K562 (cell line): Measurements from ENCODE around the gene RXFP1. TPM values are rescaled to one million over a fixed set of nuclear protein-coding genes. Genes with fewer than 3 reads are reported as not detected.

ENCODE experiments used
- ATAC-seq: fragments of 200-7000 bp; cut with Tn5 transposase; 3 replicates; pipeline ENCODE4 v1.9.1; 2020; ENCODE audit warnings: moderate library complexity
- BruUV-seq: library from RNA; stranded (reverse); fragments of 400-500 nt; replicated peaks from 2 replicates; lab custom pipeline; 2021; lab: Mats Ljungman, UMichigan
- CTCF ChIA-PET: fragments of 300-600 bp; formaldehyde crosslinking; extraction: SDS; loops from one replicate; lab custom pipeline; 2021; ENCODE audit warnings: low intra/inter-chr PET ratio; lab: Yijun Ruan, JAX
- POLR2A ChIA-PET: fragments of 300-600, 350-650 bp; sonication (Branson Sonifier 250); formaldehyde crosslinking; extraction: SDS; loops from one replicate; lab custom pipeline; 2021; ENCODE audit warnings: antibody characterized with exemption, inconsistent platforms; lab: Yijun Ruan, JAX
- DNase-seq, 4 experiments: peaks; one replicate each; pipeline versions ENCODE4 v3.0.0 to v3.0.0-alpha.2; 2011 to 2018; ENCODE audit warnings: low spot score in 3 of 4, mixed read lengths in 3 of 4; ENCODE audit errors: extremely low read depth in 1 of 4
- FAIRE-seq: peaks from 2 replicates; lab custom pipeline; 2011; peaks lifted over from hg19 to GRCh38; lab: Jason Lieb, UNC
- H2AFZ ChIP-seq: 2 replicates; pipeline ENCODE4 v1.6.0; 2011; ENCODE audit warnings: low read depth, low read length, control low read depth, inconsistent platforms
- H3K27ac ChIP-seq: fragments of 200-600 bp; 3 replicates; pipeline ENCODE4 v1.8.0; 2011; ENCODE audit warnings: low read depth, mild to moderate bottlenecking, control low read depth, inconsistent platforms, low read length, moderate library complexity, mixed read lengths; ENCODE audit errors: extremely low read depth
- H3K27me3 ChIP-seq, 2 experiments: fragments of 300-600 bp in 1 of 2; 2 replicates in 1 of 2; 3 replicates in 1 of 2; pipeline versions ENCODE4 v1.6.0 to v1.8.0; 2011; ENCODE audit warnings: inconsistent platforms in 2 of 2, low read length in 2 of 2, mild to moderate bottlenecking in 1 of 2, mixed read lengths in 1 of 2, moderate library complexity in 1 of 2; ENCODE audit not compliant: control insufficient read depth in 2 of 2, insufficient read depth in 2 of 2
- H3K36me3 ChIP-seq: fragments of 300-600 bp; 3 replicates; pipeline ENCODE4 v1.8.0; 2011; ENCODE audit warnings: mild to moderate bottlenecking, low read length, inconsistent platforms; ENCODE audit not compliant: control insufficient read depth, insufficient read depth
- H3K4me1 ChIP-seq, 2 experiments: fragments of 200-600 bp in 1 of 2; replicated peaks in 1 of 2; 2 replicates in 1 of 2; 3 replicates in 1 of 2; pipeline versions ENCODE4 v1.5.1 to v1.8.0; 2011; ENCODE audit warnings: inconsistent platforms in 2 of 2, low read length in 2 of 2, mild to moderate bottlenecking in 1 of 2, mixed read lengths in 1 of 2, moderate library complexity in 1 of 2; ENCODE audit not compliant: control insufficient read depth in 2 of 2, insufficient read depth in 2 of 2
- H3K4me2 ChIP-seq: 2 replicates; pipeline ENCODE4 v1.6.1; 2011; ENCODE audit warnings: low read length, control low read depth, inconsistent platforms, mixed read lengths; ENCODE audit not compliant: insufficient read depth
- H3K4me3 ChIP-seq: fragments of 200-600 bp; sonication (generic), shearing (Covaris generic); 2 replicates; pipeline ENCODE4 v1.5.1; 2016; ENCODE audit warnings: control low read depth, inconsistent platforms
- H3K79me2 ChIP-seq: fragments of 200-600 bp; 3 replicates; pipeline ENCODE4 v1.8.0; 2011; ENCODE audit warnings: low read length, inconsistent platforms; ENCODE audit not compliant: control insufficient read depth, insufficient read depth
- H3K9ac ChIP-seq, 2 experiments: 2 replicates each; pipeline versions ENCODE4 v1.6.0 to v1.6.1; 2011; ENCODE audit warnings: low read depth in 2 of 2, low read length in 2 of 2, control low read depth in 1 of 2, inconsistent platforms in 1 of 2, mild to moderate bottlenecking in 1 of 2, mixed read lengths in 1 of 2; ENCODE audit not compliant: insufficient read depth in 1 of 2
- H3K9me1 ChIP-seq: one replicate; pipeline ENCODE4 v1.6.0; 2011; ENCODE audit warnings: inconsistent platforms, mild to moderate bottlenecking, low read length, moderate library complexity; ENCODE audit not compliant: control insufficient read depth, insufficient read depth
- H3K9me3 ChIP-seq: replicated peaks from 2 replicates; pipeline ENCODE4 v1.5.1; 2011; ENCODE audit warnings: low read depth, low read length, inconsistent platforms; ENCODE audit not compliant: control insufficient read depth, insufficient read depth
- H4K20me1 ChIP-seq: replicated peaks from 2 replicates; pipeline ENCODE4 v1.6.1; 2011; ENCODE audit warnings: low read length, inconsistent platforms, mixed read lengths; ENCODE audit not compliant: control insufficient read depth, insufficient read depth
- EP300 ChIP-seq: IDR thresholded peaks from 2 replicates; pipeline ENCODE4 v1.6.1; 2012; ENCODE audit warnings: low read length, improper control_type of control experiment
- ZNF274 ChIP-seq: IDR thresholded peaks from 2 replicates; pipeline ENCODE4 v1.6.1; 2011; ENCODE audit warnings: low read depth, mild to moderate bottlenecking, low read length, moderate library complexity, borderline replicate concordance
- WGBS: fragments of 100-300 bp; shearing (Covaris generic); methylation state at CpG from one replicate; pipeline ENCODE4 v1.1.6; 2016; ENCODE audit warnings: low coverage, mixed read lengths; ENCODE audit not compliant: insufficient coverage; ENCODE audit errors: missing lambda C conversion rate; 5-methylcytosine and 5-hydroxymethylcytosine counted together
- in situ Hi-C: fragments of 300-500 bp; cut with MboI; formaldehyde crosslinking; loops from 4 replicates; pipeline ENCODE4 v1.15.0; 2018; ENCODE audit warnings: inconsistent platforms, mixed read lengths
- intact Hi-C: fragments of 100-400 bp; cut with micrococcal nuclease; formaldehyde crosslinking; loops from 2 replicates; pipeline ENCODE4 v1.14.2; 2022
- polyA plus RNA-seq, 8 experiments: library from polyadenylated mRNA; depleted of rRNA in 4 of 8; stranded (reverse) in 5 of 8; unstranded in 3 of 8; fragments of >200 nt; fragmentation: Nextera tagmentation in 2 of 8; fragmentation: Illumina TruSeq in 1 of 8; extraction: Ambion mirVana in 2 of 8; extraction: Trizol in 1 of 8; gene quantifications; 2 replicates each; pipeline versions ENCODE4 v1.2.1 to v1.2.3, GENCODE V29; 2011 to 2014; ENCODE audit warnings: inconsistent platforms in 1 of 8, missing spikeins in 1 of 8
- total RNA-seq, 7 experiments: library from RNA; depleted of rRNA in 6 of 7; stranded (reverse); fragments of >200 nt in 6 of 7; fragmentation: Illumina TruSeq in 2 of 7; extraction: Trizol in 2 of 7; gene quantifications; 2 replicates each; pipeline versions ENCODE4 v1.2.1 to v1.2.3, GENCODE V29; 2011 to 2021; ENCODE audit warnings: low replicate concordance in 1 of 7
- TF ChIP-seq, protein P1 (sequence below): fragments of 250-450 bp; sonication (Bioruptor Pico); IDR thresholded peaks from 2 replicates; pipeline ENCODE4 v1.4.0; 2020; ENCODE audit warnings: mild to moderate bottlenecking
- TF ChIP-seq, protein P2 (sequence below): fragments of 450-650 bp; IDR thresholded peaks from 2 replicates; pipeline ENCODE4 v1.6.1; 2017; ENCODE audit warnings: antibody characterized with exemption, mild to moderate bottlenecking
- TF ChIP-seq, protein P3 (sequence below): fragments of 250-450 bp; sonication (Bioruptor Pico); IDR thresholded peaks from 2 replicates; pipeline ENCODE4 v1.8.0; 2022; ENCODE audit warnings: inconsistent platforms, mild to moderate bottlenecking, moderate library complexity, borderline replicate concordance
- TF ChIP-seq, protein P4 (sequence below): sonication (generic); IDR thresholded peaks from 2 replicates; pipeline ENCODE4 v1.6.1; 2016

Gene RXFP1
- total and polyA plus RNA-seq, 9 of the 15 experiments (the other 6 are each of a cell fraction or from before 2014, with no cell fraction given): 0.03 to 0.06 (median 0.04) TPM; not detected in 6

DNA sequence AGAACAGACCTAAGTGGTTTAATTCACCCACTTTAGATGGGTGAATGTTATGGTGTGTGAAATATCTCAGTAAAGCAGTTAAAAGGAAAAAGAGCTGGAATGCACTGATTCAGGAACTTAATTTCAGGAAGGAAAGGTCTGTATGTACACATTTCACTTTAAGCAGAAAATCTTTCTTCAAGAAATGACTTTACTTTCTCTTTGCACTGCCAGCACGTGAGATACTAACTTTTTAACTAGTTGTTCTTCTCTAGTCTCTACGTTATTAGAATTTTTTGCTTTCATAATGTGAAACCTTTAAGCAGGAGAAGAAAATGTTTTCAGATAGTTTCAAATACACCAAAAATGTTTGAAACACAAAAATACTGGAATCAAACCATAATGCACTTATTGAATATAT is 131.2 kb downstream of the RXFP1 start:
- CTCF ChIA-PET: no interaction called here
- no peak for FAIRE-seq
- H3K4me3 ChIP-seq: no peak overlapping the region

DNA sequence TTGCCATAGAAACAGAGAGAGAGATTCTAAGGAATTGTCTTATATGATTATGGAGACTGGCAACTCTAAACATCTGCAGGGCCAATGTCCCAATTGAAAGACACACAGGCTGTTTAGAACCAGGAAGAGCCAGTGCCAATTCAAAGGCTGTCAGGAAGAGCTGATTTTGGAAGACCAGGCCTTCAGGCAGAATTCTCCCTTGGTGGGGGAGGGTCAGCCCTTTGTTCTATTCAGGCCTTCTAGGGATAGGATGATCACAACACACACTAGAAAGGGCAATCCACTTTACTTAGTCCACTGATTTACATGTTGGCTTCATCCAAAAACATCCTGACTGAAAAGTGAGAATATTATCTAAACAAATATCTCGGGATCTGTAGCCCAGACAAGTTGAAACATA is 134.8 kb downstream of the RXFP1 start:
- BruUV-seq: no TSS peak
- intact Hi-C loops: no loop called here
- no peak overlapping the region for H3K27ac ChIP-seq
- no peak overlapping the region for H2AFZ ChIP-seq
- no peak overlapping the region for H3K4me2 ChIP-seq
- H3K9ac ChIP-seq: no peak overlapping the region
- no peak for ATAC-seq
- no peaks in the 10 kb centered on the region for H4K20me1 ChIP-seq
- H3K9me1 ChIP-seq: no peaks in the 10 kb centered on the region
- in situ Hi-C loops: no loop called here
- H3K36me3 ChIP-seq: no peaks in the 10 kb centered on the region
- POLR2A ChIA-PET: no interaction called here
- no peak overlapping the region for H3K4me3 ChIP-seq
- no peaks in the 10 kb centered on the region for H3K9me3 ChIP-seq
- H3K79me2 ChIP-seq: no peaks in the 10 kb centered on the region
- no peak for DNase-seq
- 17% methylated on average over 1 of the region's 1 CpG for WGBS
- no peaks in the 10 kb centered on the region for H3K27me3 ChIP-seq
- no peak for FAIRE-seq
- CTCF ChIA-PET: no interaction called here
- peaks cover 0 to 5% of the 10 kb centered on the region in 2 experiments; a peak in 2 of 5 replicates for H3K4me1 ChIP-seq
- TF ChIP-seq, protein P1, sequence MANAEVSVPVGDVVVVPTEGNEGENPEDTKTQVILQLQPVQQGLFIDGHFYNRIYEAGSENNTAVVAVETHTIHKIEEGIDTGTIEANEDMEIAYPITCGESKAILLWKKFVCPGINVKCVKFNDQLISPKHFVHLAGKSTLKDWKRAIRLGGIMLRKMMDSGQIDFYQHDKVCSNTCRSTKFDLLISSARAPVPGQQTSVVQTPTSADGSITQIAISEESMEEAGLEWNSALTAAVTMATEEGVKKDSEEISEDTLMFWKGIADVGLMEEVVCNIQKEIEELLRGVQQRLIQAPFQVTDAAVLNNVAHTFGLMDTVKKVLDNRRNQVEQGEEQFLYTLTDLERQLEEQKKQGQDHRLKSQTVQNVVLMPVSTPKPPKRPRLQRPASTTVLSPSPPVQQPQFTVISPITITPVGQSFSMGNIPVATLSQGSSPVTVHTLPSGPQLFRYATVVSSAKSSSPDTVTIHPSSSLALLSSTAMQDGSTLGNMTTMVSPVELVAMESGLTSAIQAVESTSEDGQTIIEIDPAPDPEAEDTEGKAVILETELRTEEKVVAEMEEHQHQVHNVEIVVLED (CRISPR knock-in tag): no peak
- TF ChIP-seq ZNF274: no peak
- TF ChIP-seq, protein P2, sequence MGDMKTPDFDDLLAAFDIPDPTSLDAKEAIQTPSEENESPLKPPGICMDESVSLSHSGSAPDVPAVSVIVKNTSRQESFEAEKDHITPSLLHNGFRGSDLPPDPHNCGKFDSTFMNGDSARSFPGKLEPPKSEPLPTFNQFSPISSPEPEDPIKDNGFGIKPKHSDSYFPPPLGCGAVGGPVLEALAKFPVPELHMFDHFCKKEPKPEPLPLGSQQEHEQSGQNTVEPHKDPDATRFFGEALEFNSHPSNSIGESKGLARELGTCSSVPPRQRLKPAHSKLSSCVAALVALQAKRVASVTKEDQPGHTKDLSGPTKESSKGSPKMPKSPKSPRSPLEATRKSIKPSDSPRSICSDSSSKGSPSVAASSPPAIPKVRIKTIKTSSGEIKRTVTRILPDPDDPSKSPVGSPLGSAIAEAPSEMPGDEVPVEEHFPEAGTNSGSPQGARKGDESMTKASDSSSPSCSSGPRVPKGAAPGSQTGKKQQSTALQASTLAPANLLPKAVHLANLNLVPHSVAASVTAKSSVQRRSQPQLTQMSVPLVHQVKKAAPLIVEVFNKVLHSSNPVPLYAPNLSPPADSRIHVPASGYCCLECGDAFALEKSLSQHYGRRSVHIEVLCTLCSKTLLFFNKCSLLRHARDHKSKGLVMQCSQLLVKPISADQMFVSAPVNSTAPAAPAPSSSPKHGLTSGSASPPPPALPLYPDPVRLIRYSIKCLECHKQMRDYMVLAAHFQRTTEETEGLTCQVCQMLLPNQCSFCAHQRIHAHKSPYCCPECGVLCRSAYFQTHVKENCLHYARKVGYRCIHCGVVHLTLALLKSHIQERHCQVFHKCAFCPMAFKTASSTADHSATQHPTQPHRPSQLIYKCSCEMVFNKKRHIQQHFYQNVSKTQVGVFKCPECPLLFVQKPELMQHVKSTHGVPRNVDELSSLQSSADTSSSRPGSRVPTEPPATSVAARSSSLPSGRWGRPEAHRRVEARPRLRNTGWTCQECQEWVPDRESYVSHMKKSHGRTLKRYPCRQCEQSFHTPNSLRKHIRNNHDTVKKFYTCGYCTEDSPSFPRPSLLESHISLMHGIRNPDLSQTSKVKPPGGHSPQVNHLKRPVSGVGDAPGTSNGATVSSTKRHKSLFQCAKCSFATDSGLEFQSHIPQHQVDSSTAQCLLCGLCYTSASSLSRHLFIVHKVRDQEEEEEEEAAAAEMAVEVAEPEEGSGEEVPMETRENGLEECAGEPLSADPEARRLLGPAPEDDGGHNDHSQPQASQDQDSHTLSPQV: no peak
- TF ChIP-seq, protein P3, sequence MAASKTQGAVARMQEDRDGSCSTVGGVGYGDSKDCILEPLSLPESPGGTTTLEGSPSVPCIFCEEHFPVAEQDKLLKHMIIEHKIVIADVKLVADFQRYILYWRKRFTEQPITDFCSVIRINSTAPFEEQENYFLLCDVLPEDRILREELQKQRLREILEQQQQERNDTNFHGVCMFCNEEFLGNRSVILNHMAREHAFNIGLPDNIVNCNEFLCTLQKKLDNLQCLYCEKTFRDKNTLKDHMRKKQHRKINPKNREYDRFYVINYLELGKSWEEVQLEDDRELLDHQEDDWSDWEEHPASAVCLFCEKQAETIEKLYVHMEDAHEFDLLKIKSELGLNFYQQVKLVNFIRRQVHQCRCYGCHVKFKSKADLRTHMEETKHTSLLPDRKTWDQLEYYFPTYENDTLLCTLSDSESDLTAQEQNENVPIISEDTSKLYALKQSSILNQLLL (CRISPR knock-in tag): no peak

More for the DNA sequence above, 131.2 kb downstream of the RXFP1 start:
- intact Hi-C loops (no loop called here), in situ Hi-C loops (no loop called here)
- Histone ChIP-seq H3K27me3 (no peaks in the 10 kb centered on the region), H3K4me2 (no peak overlapping the region; the same call in 1 of the 2 replicates), H2AFZ (no peak overlapping the region), H3K79me2 (no peaks in the 10 kb centered on the region), H3K9me3 (no peaks in the 10 kb centered on the region), H3K9me1 (no peaks in the 10 kb centered on the region), H3K4me1 (peaks cover 0 to 5% of the 10 kb centered on the region in 2 experiments; a peak in 2 of 5 replicates), H4K20me1 (no peaks in the 10 kb centered on the region)
- POLR2A ChIA-PET: no interaction called here
- 0% methylated on average over 2 of the region's 2 CpGs for WGBS
- no TSS peak for BruUV-seq
- no peak for ATAC-seq
- TF ChIP-seq, protein P4, sequence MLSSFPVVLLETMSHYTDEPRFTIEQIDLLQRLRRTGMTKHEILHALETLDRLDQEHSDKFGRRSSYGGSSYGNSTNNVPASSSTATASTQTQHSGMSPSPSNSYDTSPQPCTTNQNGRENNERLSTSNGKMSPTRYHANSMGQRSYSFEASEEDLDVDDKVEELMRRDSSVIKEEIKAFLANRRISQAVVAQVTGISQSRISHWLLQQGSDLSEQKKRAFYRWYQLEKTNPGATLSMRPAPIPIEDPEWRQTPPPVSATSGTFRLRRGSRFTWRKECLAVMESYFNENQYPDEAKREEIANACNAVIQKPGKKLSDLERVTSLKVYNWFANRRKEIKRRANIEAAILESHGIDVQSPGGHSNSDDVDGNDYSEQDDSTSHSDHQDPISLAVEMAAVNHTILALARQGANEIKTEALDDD: peak; percentile 70
- TF ChIP-seq EP300: no peak
- TF ChIP-seq, all 486 proteins: peak for 1
- no peak overlapping the region for H3K27ac ChIP-seq
- no peak overlapping the region for H3K9ac ChIP-seq
- no peaks in the 10 kb centered on the region for H3K36me3 ChIP-seq
- no peak for DNase-seq
